ENCODE results near the gene STAC3.

Gene STAC3

DNA sequence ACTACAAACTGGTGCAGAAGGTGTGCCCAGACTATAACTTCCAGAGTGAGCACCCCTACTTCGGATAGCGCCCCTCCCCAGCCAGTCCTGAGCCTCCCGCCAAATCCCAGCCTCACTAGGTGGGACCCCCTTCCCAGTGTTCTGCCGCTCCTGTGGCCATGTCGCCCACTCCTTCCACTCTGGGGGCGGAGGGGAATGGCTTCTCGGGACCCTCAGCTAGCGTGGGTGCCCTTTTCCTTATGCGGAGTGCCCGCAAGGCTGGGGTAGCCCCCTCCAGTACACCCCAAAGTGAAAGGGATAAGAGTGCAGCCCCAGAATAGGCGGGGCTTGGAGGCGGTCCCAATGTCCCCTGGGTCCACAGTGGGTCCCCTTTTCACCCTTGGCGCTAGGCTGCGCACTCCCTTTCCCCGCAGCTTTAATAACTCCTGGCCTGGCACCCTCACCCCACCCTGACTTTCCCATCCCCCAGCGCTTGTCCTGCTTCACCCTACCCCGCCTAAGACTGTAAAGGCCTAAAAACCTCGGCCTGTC lies 25.2 kb downstream of the STAC3 start:
- DNase-seq (ENCODE audit: extremely low read depth, low read depth) = no peak
- TF ChIP-seq, protein P1, sequence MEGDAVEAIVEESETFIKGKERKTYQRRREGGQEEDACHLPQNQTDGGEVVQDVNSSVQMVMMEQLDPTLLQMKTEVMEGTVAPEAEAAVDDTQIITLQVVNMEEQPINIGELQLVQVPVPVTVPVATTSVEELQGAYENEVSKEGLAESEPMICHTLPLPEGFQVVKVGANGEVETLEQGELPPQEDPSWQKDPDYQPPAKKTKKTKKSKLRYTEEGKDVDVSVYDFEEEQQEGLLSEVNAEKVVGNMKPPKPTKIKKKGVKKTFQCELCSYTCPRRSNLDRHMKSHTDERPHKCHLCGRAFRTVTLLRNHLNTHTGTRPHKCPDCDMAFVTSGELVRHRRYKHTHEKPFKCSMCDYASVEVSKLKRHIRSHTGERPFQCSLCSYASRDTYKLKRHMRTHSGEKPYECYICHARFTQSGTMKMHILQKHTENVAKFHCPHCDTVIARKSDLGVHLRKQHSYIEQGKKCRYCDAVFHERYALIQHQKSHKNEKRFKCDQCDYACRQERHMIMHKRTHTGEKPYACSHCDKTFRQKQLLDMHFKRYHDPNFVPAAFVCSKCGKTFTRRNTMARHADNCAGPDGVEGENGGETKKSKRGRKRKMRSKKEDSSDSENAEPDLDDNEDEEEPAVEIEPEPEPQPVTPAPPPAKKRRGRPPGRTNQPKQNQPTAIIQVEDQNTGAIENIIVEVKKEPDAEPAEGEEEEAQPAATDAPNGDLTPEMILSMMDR (IDR thresholded peaks at IDR 0.05; ENCODE audit: low read depth, low read length, missing control alignments) = no peak
- no peak overlapping the region for H3K4me3 ChIP-seq (replicated peaks; ENCODE audit: low read depth, low read length)

DNA sequence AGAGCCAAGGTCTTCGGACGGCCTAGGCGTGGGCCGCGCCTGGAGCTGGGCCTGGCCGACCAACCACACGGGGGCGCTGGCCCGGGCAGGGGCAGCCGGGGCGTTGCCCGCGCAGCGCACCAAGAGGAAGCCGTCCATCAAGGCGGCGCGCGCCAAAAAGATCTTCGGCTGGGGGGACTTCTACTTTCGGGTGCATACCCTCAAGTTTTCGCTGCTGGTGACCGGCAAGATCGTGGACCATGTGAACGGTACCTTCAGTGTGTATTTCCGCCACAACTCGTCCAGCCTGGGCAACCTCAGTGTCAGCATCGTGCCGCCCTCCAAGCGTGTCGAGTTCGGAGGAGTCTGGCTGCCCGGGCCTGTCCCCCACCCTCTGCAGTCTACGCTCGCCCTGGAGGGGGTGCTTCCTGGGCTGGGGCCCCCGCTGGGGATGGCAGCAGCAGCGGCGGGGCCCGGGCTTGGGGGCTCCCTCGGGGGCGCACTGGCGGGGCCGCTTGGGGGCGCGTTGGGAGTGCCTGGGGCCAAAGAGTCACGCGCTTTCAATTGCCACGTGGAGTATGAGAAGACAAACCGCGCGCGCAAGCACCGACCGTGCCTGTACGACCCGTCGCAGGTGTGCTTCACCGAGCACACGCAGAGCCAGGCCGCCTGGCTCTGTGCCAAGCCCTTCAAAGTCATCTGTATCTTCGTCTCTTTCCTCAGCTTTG lies 25.9 kb downstream of the STAC3 start:
- DNase-seq (ENCODE audit: extremely low read depth, low read depth) = no peak
- H3K4me3 ChIP-seq (replicated peaks; ENCODE audit: low read depth, low read length) = no peak overlapping the region
- TF ChIP-seq, protein P1 (IDR thresholded peaks at IDR 0.05; ENCODE audit: low read depth, low read length, missing control alignments) = no peak

DNA sequence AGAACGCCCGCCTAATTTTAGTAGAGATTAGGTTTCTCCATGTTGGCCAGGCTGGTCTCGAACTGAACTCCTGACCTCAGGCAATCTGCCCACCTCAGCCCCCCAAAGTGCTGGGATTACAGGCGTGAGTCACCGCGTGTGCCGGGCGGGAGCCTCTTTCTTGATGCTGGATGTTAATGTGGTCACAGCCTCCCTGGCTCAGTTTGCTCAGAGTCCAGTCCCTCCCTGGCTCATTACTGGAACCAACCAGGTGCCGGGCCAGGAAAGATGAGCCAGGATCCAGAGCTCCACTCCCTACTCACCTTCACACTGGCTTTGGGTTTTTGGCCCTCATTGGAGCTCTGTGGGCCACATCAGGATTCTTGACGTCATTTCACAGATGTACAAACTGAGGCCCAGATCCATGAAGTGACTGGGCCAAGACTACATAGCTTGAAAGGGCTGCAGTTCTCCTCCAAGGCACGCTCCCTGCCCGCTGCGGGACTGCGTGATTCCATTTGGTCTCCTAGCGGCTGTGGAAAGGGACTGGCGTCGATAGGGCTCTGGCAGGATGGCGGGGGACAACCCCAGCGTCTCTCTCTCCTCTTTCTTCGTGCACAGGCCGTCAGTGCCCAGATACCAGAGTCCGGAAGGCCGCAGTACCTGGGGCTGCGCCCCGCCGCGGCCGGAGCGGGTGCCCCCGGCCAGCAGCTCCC lies 26.6 kb downstream of the STAC3 start:
- TF ChIP-seq, protein P1 (IDR thresholded peaks at IDR 0.05; ENCODE audit: low read depth, low read length, missing control alignments) = no peak
- DNase-seq (ENCODE audit: extremely low read depth, low read depth) = no peak
- H3K4me3 ChIP-seq (replicated peaks; ENCODE audit: low read depth, low read length) = no peak overlapping the region

DNA sequence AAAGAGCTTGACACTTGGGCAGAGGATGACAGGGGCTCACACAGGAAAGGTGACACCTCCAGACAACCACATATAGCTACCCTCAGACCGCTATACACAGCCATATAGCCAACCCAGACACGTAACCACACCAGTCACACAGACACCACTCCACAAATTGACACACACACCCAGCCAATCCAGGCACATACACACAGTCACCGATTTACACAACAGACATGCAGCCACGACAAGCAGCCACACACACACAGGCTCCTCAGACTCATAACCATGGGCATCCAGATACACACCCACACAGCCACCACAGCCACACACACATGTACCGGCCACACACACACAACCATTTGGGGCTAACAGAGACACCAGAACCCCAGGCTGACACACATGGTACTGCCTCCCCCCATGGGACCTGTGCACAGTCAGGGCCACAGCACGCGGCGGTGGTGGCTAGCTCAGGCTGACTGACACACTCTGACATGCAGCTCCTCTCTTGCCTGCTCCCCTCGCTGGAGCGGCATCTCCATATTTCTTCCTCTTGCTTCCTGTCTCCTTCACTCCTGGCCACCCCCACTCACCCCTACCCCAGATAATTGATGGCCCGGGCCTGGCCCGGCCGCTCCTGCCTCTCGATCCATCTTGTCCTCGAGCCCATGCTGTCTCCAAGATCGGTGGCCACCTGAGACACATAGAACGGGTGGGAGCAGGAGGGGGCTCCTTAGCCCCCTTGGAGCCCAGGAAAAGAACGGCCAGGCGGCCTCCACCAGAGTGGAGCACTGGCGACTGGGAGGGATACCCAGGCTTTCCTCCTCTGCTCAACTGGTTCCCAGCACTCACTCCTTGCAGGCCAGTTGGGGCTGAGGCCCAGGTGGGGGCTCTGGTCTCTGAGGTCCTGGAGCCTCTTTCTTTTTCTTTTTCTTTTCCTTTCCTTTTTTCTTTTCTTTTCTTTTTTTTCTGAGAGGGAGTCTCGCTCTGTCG lies 27.5 kb downstream of the STAC3 start:
- H3K4me3 ChIP-seq (replicated peaks; ENCODE audit: low read depth, low read length) = no peak overlapping the region
- no peak for DNase-seq (ENCODE audit: extremely low read depth, low read depth)
- TF ChIP-seq, protein P1 (IDR thresholded peaks at IDR 0.05; ENCODE audit: low read depth, low read length, missing control alignments) = no peak

GRCh38 chr12:57222286-57223190 lies 28.4 kb downstream of the STAC3 start:
- no peak overlapping the region for H3K4me3 ChIP-seq (replicated peaks; ENCODE audit: low read depth, low read length)
- no peak for DNase-seq (ENCODE audit: extremely low read depth, low read depth)
- TF ChIP-seq, protein P1 (IDR thresholded peaks at IDR 0.05; ENCODE audit: low read depth, low read length, missing control alignments) = no peak

Measured in HFF-Myc (cell line).